Measurements from ENCODE around the gene GNAT1.

GRCh38 chr3:50192124-50192523 lies 714 bp downstream of the GNAT1 start:
- TF ChIP-seq CTCF (IDR thresholded peaks at IDR 0.05; ENCODE audit: low read depth, low read length) (no peak), EZH2phosphoT487 (IDR thresholded peaks at IDR 0.05; ENCODE audit: low read depth) (no peak)

Data from OCI-LY3 (cell line).